ENCODE results near the gene DSTN.

The DSTN gene

GRCh38 chr20:17598013-17598550, 28.2 kb downstream of the DSTN start:
- Histone ChIP-seq H3K36me3 (ENCODE audit: control insufficient read depth in 4 of 4, insufficient read depth in 4 of 4, low read length in 3 of 4) (peaks cover 0 to 7% (median 2%) of the 10 kb centered on the region in 4 experiments), H3K27ac (ENCODE audit: insufficient read depth in 1 of 2, low read depth in 1 of 2, low read length in 2 of 2, poor library complexity in 1 of 2, severe bottlenecking in 2 of 2) (no peak overlapping the region), H3K9me3 (ENCODE audit: control extremely low read depth in 1 of 5, control insufficient read depth in 4 of 5, insufficient read depth in 2 of 5, low read depth in 1 of 5, low read length in 4 of 5) (peaks cover 0 to 3% (median 0%) of the 10 kb centered on the region in 5 experiments), H3K27me3 (replicated peaks in 2 of 5; ENCODE audit: control insufficient read depth in 4 of 5, insufficient read depth in 5 of 5, low read length in 4 of 5) (no peaks in the 10 kb centered on the region), H3K4me3 (ENCODE audit: control insufficient read depth in 1 of 7, extremely low read depth in 1 of 7, insufficient read depth in 4 of 7, low read depth in 2 of 7, low read length in 6 of 7) (no peak overlapping the region), H3K4me1 (ENCODE audit: control extremely low read depth in 1 of 4, control insufficient read depth in 4 of 4, insufficient read depth in 4 of 4, low read length in 3 of 4) (peaks cover 0 to 4% (median 1%) of the 10 kb centered on the region in 4 experiments)
- ChIA-PET POLR2A (no interaction called here), CTCF (interaction anchor here (0.6 kb wide), 1 partner anchor 300 kb away, joined by 3 read pairs; no protein-coding TSS in a partner anchor)
- DNase-seq = no peak
- WGBS (ENCODE audit: insufficient coverage) = no CpG with 5 or more reads among the region's 1 CpG

GRCh38 chr20:17601957-17602356, 32.1 kb downstream of the DSTN start:
- ChIA-PET CTCF (interaction anchor here (0.7 to 2.0 kb wide), 7 partner anchors 8 to 61 kb away, joined by 3 to 7 read pairs (median 4); no protein-coding TSS in a partner anchor), POLR2A (no interaction called here)
- 100% methylated on average over 3 of the region's 4 CpGs for WGBS (ENCODE audit: insufficient coverage)
- Histone ChIP-seq H3K4me3 (ENCODE audit: control insufficient read depth in 1 of 7, extremely low read depth in 1 of 7, insufficient read depth in 4 of 7, low read depth in 2 of 7, low read length in 6 of 7) (no peak overlapping the region), H3K36me3 (ENCODE audit: control insufficient read depth in 4 of 4, insufficient read depth in 4 of 4, low read length in 3 of 4) (peaks cover 2 to 20% (median 15%) of the 10 kb centered on the region in 4 experiments), H3K9me3 (ENCODE audit: control extremely low read depth in 1 of 5, control insufficient read depth in 4 of 5, insufficient read depth in 2 of 5, low read depth in 1 of 5, low read length in 4 of 5) (peaks cover 0 to 3% (median 0%) of the 10 kb centered on the region in 5 experiments), H3K27ac (ENCODE audit: insufficient read depth in 1 of 2, low read depth in 1 of 2, low read length in 2 of 2, poor library complexity in 1 of 2, severe bottlenecking in 2 of 2) (no peak overlapping the region), H3K4me1 (ENCODE audit: control extremely low read depth in 1 of 4, control insufficient read depth in 4 of 4, insufficient read depth in 4 of 4, low read length in 3 of 4) (no peaks in the 10 kb centered on the region), H3K27me3 (replicated peaks in 2 of 5; ENCODE audit: control insufficient read depth in 4 of 5, insufficient read depth in 5 of 5, low read length in 4 of 5) (no peaks in the 10 kb centered on the region)
- DNase-seq = no peak

GRCh38 chr20:17602493-17602892, 32.6 kb downstream of the DSTN start:
- H3K4me1 ChIP-seq (ENCODE audit: control extremely low read depth in 1 of 4, control insufficient read depth in 4 of 4, insufficient read depth in 4 of 4, low read length in 3 of 4) = no peaks in the 10 kb centered on the region
- H3K4me3 ChIP-seq (ENCODE audit: control insufficient read depth in 1 of 7, extremely low read depth in 1 of 7, insufficient read depth in 4 of 7, low read depth in 2 of 7, low read length in 6 of 7) = no peak overlapping the region
- 96% methylated on average over 3 of the region's 4 CpGs for WGBS (ENCODE audit: insufficient coverage)
- no peaks in the 10 kb centered on the region for H3K27me3 ChIP-seq (replicated peaks in 2 of 5; ENCODE audit: control insufficient read depth in 4 of 5, insufficient read depth in 5 of 5, low read length in 4 of 5)
- no peak for DNase-seq
- CTCF ChIA-PET = interaction anchor here (0.7 to 1.9 kb wide), 7 partner anchors 9 to 336 kb away, joined by 3 to 6 read pairs (median 4); no protein-coding TSS in a partner anchor
- H3K36me3 ChIP-seq (ENCODE audit: control insufficient read depth in 4 of 4, insufficient read depth in 4 of 4, low read length in 3 of 4) = peaks cover 2 to 20% (median 16%) of the 10 kb centered on the region in 4 experiments
- peaks cover 0 to 3% (median 0%) of the 10 kb centered on the region in 5 experiments for H3K9me3 ChIP-seq (ENCODE audit: control extremely low read depth in 1 of 5, control insufficient read depth in 4 of 5, insufficient read depth in 2 of 5, low read depth in 1 of 5, low read length in 4 of 5)
- H3K27ac ChIP-seq (ENCODE audit: insufficient read depth in 1 of 2, low read depth in 1 of 2, low read length in 2 of 2, poor library complexity in 1 of 2, severe bottlenecking in 2 of 2) = no peak overlapping the region
- POLR2A ChIA-PET = no interaction called here

GRCh38 chr20:17605131-17605660, 35.3 kb downstream of the DSTN start:
- Histone ChIP-seq H3K36me3 (ENCODE audit: control insufficient read depth in 4 of 4, insufficient read depth in 4 of 4, low read length in 3 of 4) (peaks cover 2 to 24% (median 18%) of the 10 kb centered on the region in 4 experiments), H3K27ac (ENCODE audit: insufficient read depth in 1 of 2, low read depth in 1 of 2, low read length in 2 of 2, poor library complexity in 1 of 2, severe bottlenecking in 2 of 2) (no peak overlapping the region)
- 95% methylated on average over 4 of the region's 5 CpGs for WGBS (ENCODE audit: insufficient coverage)

GRCh38 chr20:17606001-17606400, 36.1 kb downstream of the DSTN start:
- no peaks in the 10 kb centered on the region for H3K9me3 ChIP-seq (ENCODE audit: control extremely low read depth in 1 of 5, control insufficient read depth in 4 of 5, insufficient read depth in 2 of 5, low read depth in 1 of 5, low read length in 4 of 5)
- H3K4me3 ChIP-seq (ENCODE audit: control insufficient read depth in 1 of 7, extremely low read depth in 1 of 7, insufficient read depth in 4 of 7, low read depth in 2 of 7, low read length in 6 of 7) = no peak overlapping the region
- H3K4me1 ChIP-seq (ENCODE audit: control extremely low read depth in 1 of 4, control insufficient read depth in 4 of 4, insufficient read depth in 4 of 4, low read length in 3 of 4) = peaks cover 6 to 23% (median 18%) of the 10 kb centered on the region in 4 experiments
- no peak for DNase-seq
- CTCF ChIA-PET = interaction anchor here (0.6 to 1.5 kb wide), 3 partner anchors 12 to 682 kb away, joined by 3 to 5 read pairs (median 3); no protein-coding TSS in a partner anchor
- no peaks in the 10 kb centered on the region for H3K27me3 ChIP-seq (replicated peaks in 2 of 5; ENCODE audit: control insufficient read depth in 4 of 5, insufficient read depth in 5 of 5, low read length in 4 of 5)
- no peak overlapping the region for H3K27ac ChIP-seq (ENCODE audit: insufficient read depth in 1 of 2, low read depth in 1 of 2, low read length in 2 of 2, poor library complexity in 1 of 2, severe bottlenecking in 2 of 2)
- H3K36me3 ChIP-seq (ENCODE audit: control insufficient read depth in 4 of 4, insufficient read depth in 4 of 4, low read length in 3 of 4) = peaks cover 2 to 24% (median 18%) of the 10 kb centered on the region in 4 experiments
- POLR2A ChIA-PET = no interaction called here
- WGBS (ENCODE audit: insufficient coverage) = 100% methylated on average over 1 of the region's 2 CpGs

More at GRCh38 chr20:17605131-17605660, 35.3 kb downstream of the DSTN start:
- no peak for DNase-seq
- CTCF ChIA-PET = interaction anchor here (1.3 to 1.5 kb wide), 2 partner anchors 13 to 61 kb away, joined by 3 to 5 read pairs; no protein-coding TSS in a partner anchor
- Histone ChIP-seq H3K27me3 (replicated peaks in 2 of 5; ENCODE audit: control insufficient read depth in 4 of 5, insufficient read depth in 5 of 5, low read length in 4 of 5) (no peaks in the 10 kb centered on the region), H3K4me3 (ENCODE audit: control insufficient read depth in 1 of 7, extremely low read depth in 1 of 7, insufficient read depth in 4 of 7, low read depth in 2 of 7, low read length in 6 of 7) (no peak overlapping the region), H3K9me3 (ENCODE audit: control extremely low read depth in 1 of 5, control insufficient read depth in 4 of 5, insufficient read depth in 2 of 5, low read depth in 1 of 5, low read length in 4 of 5) (no peaks in the 10 kb centered on the region), H3K4me1 (ENCODE audit: control extremely low read depth in 1 of 4, control insufficient read depth in 4 of 4, insufficient read depth in 4 of 4, low read length in 3 of 4) (peaks cover 6 to 15% (median 11%) of the 10 kb centered on the region in 4 experiments)
- POLR2A ChIA-PET = no interaction called here

- no peaks in the 10 kb centered on the region for H3K9me3 ChIP-seq (ENCODE audit: control extremely low read depth in 1 of 5, control insufficient read depth in 4 of 5, insufficient read depth in 2 of 5, low read depth in 1 of 5, low read length in 4 of 5)
- no peaks in the 10 kb centered on the region for H3K27me3 ChIP-seq (replicated peaks in 2 of 5; ENCODE audit: control insufficient read depth in 4 of 5, insufficient read depth in 5 of 5, low read length in 4 of 5)
- POLR2A ChIA-PET = no interaction called here
- CTCF ChIA-PET = no interaction called here
- WGBS (ENCODE audit: insufficient coverage) = 100% methylated on average over 3 of the region's 3 CpGs
- peaks cover 6 to 43% (median 33%) of the 10 kb centered on the region in 4 experiments for H3K4me1 ChIP-seq (ENCODE audit: control extremely low read depth in 1 of 4, control insufficient read depth in 4 of 4, insufficient read depth in 4 of 4, low read length in 3 of 4)
- no peak overlapping the region for H3K27ac ChIP-seq (ENCODE audit: insufficient read depth in 1 of 2, low read depth in 1 of 2, low read length in 2 of 2, poor library complexity in 1 of 2, severe bottlenecking in 2 of 2)
- DNase-seq = no peak
- peaks cover 2 to 30% (median 18%) of the 10 kb centered on the region in 4 experiments for H3K36me3 ChIP-seq (ENCODE audit: control insufficient read depth in 4 of 4, insufficient read depth in 4 of 4, low read length in 3 of 4)
- no peak overlapping the region for H3K4me3 ChIP-seq (ENCODE audit: control insufficient read depth in 1 of 7, extremely low read depth in 1 of 7, insufficient read depth in 4 of 7, low read depth in 2 of 7, low read length in 6 of 7)
These were observed 39.0 kb downstream of the DSTN start for GRCh38 chr20:17608701-17609497.
